GM12878 (cell line): ENCODE measurements around the gene ATL1. TPM values are rescaled to one million over a fixed set of nuclear protein-coding genes. Genes with fewer than 3 reads are reported as not detected.

Source experiments
- BCL11A ChIP-seq: IDR thresholded peaks from 2 replicates; pipeline ENCODE4 v1.6.1; 2011; ENCODE audit warnings: low read depth, low read length
- CHD2 ChIP-seq: IDR thresholded peaks from 2 replicates; pipeline ENCODE4 v1.6.1; 2011; ENCODE audit warnings: low read depth, low read length, improper control_type of control experiment, borderline replicate concordance
- KLF5 ChIP-seq: fragments of 450-650 bp; IDR thresholded peaks from 2 replicates; pipeline ENCODE4 v1.6.1; 2014; ENCODE audit warnings: mild to moderate bottlenecking; ENCODE audit not compliant: partially characterized antibody
- NFYB ChIP-seq: IDR thresholded peaks from 2 replicates; pipeline ENCODE4 v1.6.1; 2011; ENCODE audit warnings: low read depth, mild to moderate bottlenecking, low read length, improper control_type of control experiment, moderate library complexity; ENCODE audit not compliant: insufficient read depth
- NRF1 ChIP-seq: conservative IDR thresholded peaks from 2 replicates; pipeline ENCODE4 v1.6.1; 2011; ENCODE audit warnings: mild to moderate bottlenecking, low read depth, low read length, improper control_type of control experiment
- RELA ChIP-seq: fragments of 450-650 bp; IDR thresholded peaks from 2 replicates; pipeline ENCODE4 v1.8.0; 2014; ENCODE audit warnings: borderline replicate concordance; ENCODE audit not compliant: partially characterized antibody
- SMAD1 ChIP-seq: fragments of 450-650 bp; IDR thresholded peaks from 2 replicates; pipeline ENCODE4 v1.6.1; 2018; ENCODE audit warnings: mild to moderate bottlenecking, low read depth; ENCODE audit not compliant: partially characterized antibody
- SMARCA5 ChIP-seq: fragments of 450-650 bp; IDR thresholded peaks from 2 replicates; pipeline ENCODE4 v1.6.1; 2017; ENCODE audit warnings: mild to moderate bottlenecking
- ZZZ3 ChIP-seq: IDR thresholded peaks from 2 replicates; pipeline ENCODE4 v1.6.1; 2011; ENCODE audit warnings: low read depth; ENCODE audit not compliant: control insufficient read depth, insufficient read length
- polyA plus RNA-seq, 11 experiments: library from polyadenylated mRNA; depleted of rRNA in 4 of 11; unstranded in 6 of 11; stranded (reverse) in 5 of 11; fragments of >200 nt; fragmentation: Nextera tagmentation in 4 of 11; fragmentation: Illumina TruSeq in 1 of 11; extraction: Ambion mirVana in 4 of 11; extraction: Trizol in 1 of 11; gene quantifications; 1 replicate in 1 of 11; 2 replicates in 10 of 11; pipeline versions ENCODE4 v1.2.1 to v1.2.3, GENCODE V29; 2011 to 2016; ENCODE audit warnings: inconsistent platforms in 2 of 11, missing spikeins in 2 of 11, low read depth in 1 of 11
- small RNA-seq: library from RNA; depleted of rRNA; stranded (forward); fragments of <200 nt; gene quantifications from one replicate; pipeline ENCODE3, GENCODE V24; 2014
- total RNA-seq, 4 experiments: library from RNA; depleted of rRNA in 3 of 4; stranded (reverse); fragments of >200 nt in 3 of 4; fragmentation: Illumina TruSeq in 1 of 4; extraction: Trizol in 1 of 4; gene quantifications; 2 replicates each; pipeline versions ENCODE4 v1.2.1 to v1.2.3, GENCODE V29; 2013 to 2021
- TF ChIP-seq, protein P1 (sequence below): IDR thresholded peaks from 2 replicates; pipeline ENCODE4 v1.6.1; 2012; ENCODE audit warnings: improper control_type of control experiment, low read depth, low read length; ENCODE audit not compliant: insufficient replicate concordance
- TF ChIP-seq, protein P2 (sequence below): fragments of 450-650 bp; IDR thresholded peaks from 2 replicates; pipeline ENCODE4 v1.6.1; 2017; ENCODE audit warnings: low read depth, mild to moderate bottlenecking, moderate library complexity
- TF ChIP-seq, protein P3 (sequence below): fragments of 450-650 bp; IDR thresholded peaks from 2 replicates; pipeline ENCODE4 v1.6.1; 2017; ENCODE audit warnings: mild to moderate bottlenecking

ATL1 gene
- total and polyA plus RNA-seq, 10 of the 15 experiments (the other 5 are each of a cell fraction or from before 2014, with no cell fraction given): 0.11 to 1.2 (median 0.58) TPM; not detected in 1

DNA sequence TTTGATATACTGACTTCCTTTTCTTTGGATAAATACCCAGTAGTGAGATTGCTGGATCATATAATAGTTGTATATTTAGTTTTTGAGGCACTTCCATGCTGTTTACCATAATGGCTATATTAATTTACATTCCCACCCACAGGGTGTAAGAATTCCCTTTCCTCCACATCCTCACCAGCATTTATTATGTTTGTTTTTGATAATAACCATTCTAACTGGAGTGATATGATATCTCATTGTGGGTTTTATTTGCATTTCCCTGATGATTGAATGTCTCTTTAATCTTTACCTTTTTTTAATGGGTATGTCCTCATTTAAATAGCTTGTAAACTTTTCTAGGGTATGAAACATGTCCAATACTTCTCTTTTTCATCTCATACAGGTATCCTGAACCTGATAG is 119.7 kb downstream of the ATL1 start (continued):
- TF ChIP-seq, protein P1, sequence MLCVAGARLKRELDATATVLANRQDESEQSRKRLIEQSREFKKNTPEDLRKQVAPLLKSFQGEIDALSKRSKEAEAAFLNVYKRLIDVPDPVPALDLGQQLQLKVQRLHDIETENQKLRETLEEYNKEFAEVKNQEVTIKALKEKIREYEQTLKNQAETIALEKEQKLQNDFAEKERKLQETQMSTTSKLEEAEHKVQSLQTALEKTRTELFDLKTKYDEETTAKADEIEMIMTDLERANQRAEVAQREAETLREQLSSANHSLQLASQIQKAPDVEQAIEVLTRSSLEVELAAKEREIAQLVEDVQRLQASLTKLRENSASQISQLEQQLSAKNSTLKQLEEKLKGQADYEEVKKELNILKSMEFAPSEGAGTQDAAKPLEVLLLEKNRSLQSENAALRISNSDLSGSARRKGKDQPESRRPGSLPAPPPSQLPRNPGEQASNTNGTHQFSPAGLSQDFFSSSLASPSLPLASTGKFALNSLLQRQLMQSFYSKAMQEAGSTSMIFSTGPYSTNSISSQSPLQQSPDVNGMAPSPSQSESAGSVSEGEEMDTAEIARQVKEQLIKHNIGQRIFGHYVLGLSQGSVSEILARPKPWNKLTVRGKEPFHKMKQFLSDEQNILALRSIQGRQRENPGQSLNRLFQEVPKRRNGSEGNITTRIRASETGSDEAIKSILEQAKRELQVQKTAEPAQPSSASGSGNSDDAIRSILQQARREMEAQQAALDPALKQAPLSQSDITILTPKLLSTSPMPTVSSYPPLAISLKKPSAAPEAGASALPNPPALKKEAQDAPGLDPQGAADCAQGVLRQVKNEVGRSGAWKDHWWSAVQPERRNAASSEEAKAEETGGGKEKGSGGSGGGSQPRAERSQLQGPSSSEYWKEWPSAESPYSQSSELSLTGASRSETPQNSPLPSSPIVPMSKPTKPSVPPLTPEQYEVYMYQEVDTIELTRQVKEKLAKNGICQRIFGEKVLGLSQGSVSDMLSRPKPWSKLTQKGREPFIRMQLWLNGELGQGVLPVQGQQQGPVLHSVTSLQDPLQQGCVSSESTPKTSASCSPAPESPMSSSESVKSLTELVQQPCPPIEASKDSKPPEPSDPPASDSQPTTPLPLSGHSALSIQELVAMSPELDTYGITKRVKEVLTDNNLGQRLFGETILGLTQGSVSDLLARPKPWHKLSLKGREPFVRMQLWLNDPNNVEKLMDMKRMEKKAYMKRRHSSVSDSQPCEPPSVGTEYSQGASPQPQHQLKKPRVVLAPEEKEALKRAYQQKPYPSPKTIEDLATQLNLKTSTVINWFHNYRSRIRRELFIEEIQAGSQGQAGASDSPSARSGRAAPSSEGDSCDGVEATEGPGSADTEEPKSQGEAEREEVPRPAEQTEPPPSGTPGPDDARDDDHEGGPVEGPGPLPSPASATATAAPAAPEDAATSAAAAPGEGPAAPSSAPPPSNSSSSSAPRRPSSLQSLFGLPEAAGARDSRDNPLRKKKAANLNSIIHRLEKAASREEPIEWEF: no peak
- TF ChIP-seq, protein P2, sequence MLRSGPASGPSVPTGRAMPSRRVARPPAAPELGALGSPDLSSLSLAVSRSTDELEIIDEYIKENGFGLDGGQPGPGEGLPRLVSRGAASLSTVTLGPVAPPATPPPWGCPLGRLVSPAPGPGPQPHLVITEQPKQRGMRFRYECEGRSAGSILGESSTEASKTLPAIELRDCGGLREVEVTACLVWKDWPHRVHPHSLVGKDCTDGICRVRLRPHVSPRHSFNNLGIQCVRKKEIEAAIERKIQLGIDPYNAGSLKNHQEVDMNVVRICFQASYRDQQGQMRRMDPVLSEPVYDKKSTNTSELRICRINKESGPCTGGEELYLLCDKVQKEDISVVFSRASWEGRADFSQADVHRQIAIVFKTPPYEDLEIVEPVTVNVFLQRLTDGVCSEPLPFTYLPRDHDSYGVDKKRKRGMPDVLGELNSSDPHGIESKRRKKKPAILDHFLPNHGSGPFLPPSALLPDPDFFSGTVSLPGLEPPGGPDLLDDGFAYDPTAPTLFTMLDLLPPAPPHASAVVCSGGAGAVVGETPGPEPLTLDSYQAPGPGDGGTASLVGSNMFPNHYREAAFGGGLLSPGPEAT: no peak
- TF ChIP-seq CHD2: no peak
- TF ChIP-seq KLF5: no peak
- no peak for TF ChIP-seq SMAD1
- TF ChIP-seq, protein P3, sequence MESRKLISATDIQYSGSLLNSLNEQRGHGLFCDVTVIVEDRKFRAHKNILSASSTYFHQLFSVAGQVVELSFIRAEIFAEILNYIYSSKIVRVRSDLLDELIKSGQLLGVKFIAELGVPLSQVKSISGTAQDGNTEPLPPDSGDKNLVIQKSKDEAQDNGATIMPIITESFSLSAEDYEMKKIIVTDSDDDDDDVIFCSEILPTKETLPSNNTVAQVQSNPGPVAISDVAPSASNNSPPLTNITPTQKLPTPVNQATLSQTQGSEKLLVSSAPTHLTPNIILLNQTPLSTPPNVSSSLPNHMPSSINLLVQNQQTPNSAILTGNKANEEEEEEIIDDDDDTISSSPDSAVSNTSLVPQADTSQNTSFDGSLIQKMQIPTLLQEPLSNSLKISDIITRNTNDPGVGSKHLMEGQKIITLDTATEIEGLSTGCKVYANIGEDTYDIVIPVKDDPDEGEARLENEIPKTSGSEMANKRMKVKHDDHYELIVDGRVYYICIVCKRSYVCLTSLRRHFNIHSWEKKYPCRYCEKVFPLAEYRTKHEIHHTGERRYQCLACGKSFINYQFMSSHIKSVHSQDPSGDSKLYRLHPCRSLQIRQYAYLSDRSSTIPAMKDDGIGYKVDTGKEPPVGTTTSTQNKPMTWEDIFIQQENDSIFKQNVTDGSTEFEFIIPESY: no peak
- TF ChIP-seq NRF1: no peak
- no peak for TF ChIP-seq ZZZ3
- TF ChIP-seq BCL11A: no peak
- no peak for TF ChIP-seq SMARCA5
- no peak for TF ChIP-seq RELA
- TF ChIP-seq NFYB: no peak

Small RNAs within 50 kb of the gene (small RNA-seq; reads per million reads assigned to genes)
- gene RN7SL452P (not detected), gene SNRPGP1 (not detected)

Other genes with a start within 250 kb of the ATL1 start
- gene L2HGDH, start 247.9 kb upstream of the ATL1 start, total RNA-seq (2014; rRNA removed): 13.3 and 15.9 TPM in 2 replicates
- 9.7 and 10.5 TPM in 2 replicates for gene L2HGDH, start 247.9 kb upstream of the ATL1 start, total RNA-seq (2014; rRNA removed; fragmentation: Illumina TruSeq; extraction: Trizol)
- gene L2HGDH, start 247.9 kb upstream of the ATL1 start, total RNA-seq (2021): 14.1 TPM in 2 replicates
- 11.7 and 12.0 TPM in 2 replicates for gene L2HGDH, start 247.9 kb upstream of the ATL1 start, polyA plus RNA-seq (2011; rRNA removed)
- 13.7 and 16.9 TPM in 2 replicates for gene L2HGDH, start 247.9 kb upstream of the ATL1 start, polyA plus RNA-seq (2014; fragmentation: Illumina TruSeq; extraction: Trizol)
- 1 to 10 TPM; 2.6 to 3.0 TPM for gene L2HGDH, start 247.9 kb upstream of the ATL1 start, polyA plus RNA-seq (2014; fragmentation: Nextera tagmentation; extraction: Ambion mirVana)
- 13.4 and 16.3 TPM in 2 replicates for gene L2HGDH, start 247.9 kb upstream of the ATL1 start, polyA plus RNA-seq (2014; rRNA removed)
- gene L2HGDH, start 247.9 kb upstream of the ATL1 start, polyA plus RNA-seq (2016; fragmentation: Nextera tagmentation; extraction: Ambion mirVana): 10 to 100 TPM; 14.4 to 18.3 TPM
- gene DMAC2L, start 247.8 kb upstream of the ATL1 start, total RNA-seq (2014; rRNA removed): 9.5 and 11.3 TPM in 2 replicates
- gene DMAC2L, start 247.8 kb upstream of the ATL1 start, total RNA-seq (2014; rRNA removed; fragmentation: Illumina TruSeq; extraction: Trizol): 11.9 TPM in 2 replicates
- gene DMAC2L, start 247.8 kb upstream of the ATL1 start, total RNA-seq (2021): 21.4 and 22.5 TPM in 2 replicates
- gene DMAC2L, start 247.8 kb upstream of the ATL1 start, polyA plus RNA-seq (2011; rRNA removed): 33.8 and 34.9 TPM in 2 replicates
- 11.9 and 14.5 TPM in 2 replicates for gene DMAC2L, start 247.8 kb upstream of the ATL1 start, polyA plus RNA-seq (2014; fragmentation: Illumina TruSeq; extraction: Trizol)
- 10 to 100 TPM; 63.7 to 76.3 TPM for gene DMAC2L, start 247.8 kb upstream of the ATL1 start, polyA plus RNA-seq (2014; fragmentation: Nextera tagmentation; extraction: Ambion mirVana)
- 17.2 and 20.9 TPM in 2 replicates for gene DMAC2L, start 247.8 kb upstream of the ATL1 start, polyA plus RNA-seq (2014; rRNA removed)
- 10 to 100 TPM; 34.1 to 35.8 TPM for gene DMAC2L, start 247.8 kb upstream of the ATL1 start, polyA plus RNA-seq (2016; fragmentation: Nextera tagmentation; extraction: Ambion mirVana)
- gene CDKL1, start 163.3 kb upstream of the ATL1 start, total RNA-seq (2014; rRNA removed): 11.0 and 20.4 TPM in 2 replicates
- gene CDKL1, start 163.3 kb upstream of the ATL1 start, total RNA-seq (2014; rRNA removed; fragmentation: Illumina TruSeq; extraction: Trizol): 19.0 and 22.6 TPM in 2 replicates
- 10.6 and 11.9 TPM in 2 replicates for gene CDKL1, start 163.3 kb upstream of the ATL1 start, total RNA-seq (2021)
- gene CDKL1, start 163.3 kb upstream of the ATL1 start, polyA plus RNA-seq (2011; rRNA removed): 17.4 and 20.9 TPM in 2 replicates
- gene CDKL1, start 163.3 kb upstream of the ATL1 start, polyA plus RNA-seq (2014; fragmentation: Illumina TruSeq; extraction: Trizol): 9.0 and 9.3 TPM in 2 replicates
- gene CDKL1, start 163.3 kb upstream of the ATL1 start, polyA plus RNA-seq (2014; fragmentation: Nextera tagmentation; extraction: Ambion mirVana): 10 to 100 TPM in 1 of 2 experiments, 1 to 10 TPM in 1; 10.0 to 17.2 TPM
- gene CDKL1, start 163.3 kb upstream of the ATL1 start, polyA plus RNA-seq (2014; rRNA removed): 5.8 and 9.0 TPM in 2 replicates
- gene CDKL1, start 163.3 kb upstream of the ATL1 start, polyA plus RNA-seq (2016; fragmentation: Nextera tagmentation; extraction: Ambion mirVana): 10 to 100 TPM; 10.1 to 11.3 TPM
- 41.3 and 47.1 TPM in 2 replicates for gene MAP4K5, start 27.6 kb upstream of the ATL1 start, total RNA-seq (2014; rRNA removed)
- 25.6 and 27.5 TPM in 2 replicates for gene MAP4K5, start 27.6 kb upstream of the ATL1 start, total RNA-seq (2014; rRNA removed; fragmentation: Illumina TruSeq; extraction: Trizol)
- 36.1 and 37.6 TPM in 2 replicates for gene MAP4K5, start 27.6 kb upstream of the ATL1 start, total RNA-seq (2021)
- 16.6 and 26.1 TPM in 2 replicates for gene MAP4K5, start 27.6 kb upstream of the ATL1 start, polyA plus RNA-seq (2011; rRNA removed)
- 28.6 and 36.7 TPM in 2 replicates for gene MAP4K5, start 27.6 kb upstream of the ATL1 start, polyA plus RNA-seq (2014; fragmentation: Illumina TruSeq; extraction: Trizol)
- gene MAP4K5, start 27.6 kb upstream of the ATL1 start, polyA plus RNA-seq (2014; fragmentation: Nextera tagmentation; extraction: Ambion mirVana): 10 to 100 TPM in 1 of 2 experiments, 1 to 10 TPM in 1; 9.1 to 12.0 TPM
- gene MAP4K5, start 27.6 kb upstream of the ATL1 start, polyA plus RNA-seq (2014; rRNA removed): 31.5 and 31.7 TPM in 2 replicates
- 10 to 100 TPM; 33.4 to 38.3 TPM for gene MAP4K5, start 27.6 kb upstream of the ATL1 start, polyA plus RNA-seq (2016; fragmentation: Nextera tagmentation; extraction: Ambion mirVana)
- gene SAV1, start 108.2 kb downstream of the ATL1 start, total RNA-seq (2014; rRNA removed): 16.9 and 19.9 TPM in 2 replicates
- gene SAV1, start 108.2 kb downstream of the ATL1 start, total RNA-seq (2014; rRNA removed; fragmentation: Illumina TruSeq; extraction: Trizol): 20.4 and 21.1 TPM in 2 replicates
- 21.1 and 24.9 TPM in 2 replicates for gene SAV1, start 108.2 kb downstream of the ATL1 start, total RNA-seq (2021)
- 18.5 and 29.3 TPM in 2 replicates for gene SAV1, start 108.2 kb downstream of the ATL1 start, polyA plus RNA-seq (2011; rRNA removed)
- gene SAV1, start 108.2 kb downstream of the ATL1 start, polyA plus RNA-seq (2014; fragmentation: Illumina TruSeq; extraction: Trizol): 22.3 and 33.3 TPM in 2 replicates
- gene SAV1, start 108.2 kb downstream of the ATL1 start, polyA plus RNA-seq (2014; fragmentation: Nextera tagmentation; extraction: Ambion mirVana): 10 to 100 TPM; 10.1 to 15.1 TPM
- 17.6 and 20.4 TPM in 2 replicates for gene SAV1, start 108.2 kb downstream of the ATL1 start, polyA plus RNA-seq (2014; rRNA removed)
- gene SAV1, start 108.2 kb downstream of the ATL1 start, polyA plus RNA-seq (2016; fragmentation: Nextera tagmentation; extraction: Ambion mirVana): 10 to 100 TPM; 25.1 to 29.1 TPM